Trophoblast cell (in vitro differentiated cells and primary cell): ENCODE data around the gene KCP.

Experiments
- DNase-seq, 2 donors: peaks; one replicate each; pipeline ENCODE4 v3.0.0-alpha.2; 2016
- H2AFZ ChIP-seq: 2 replicates; pipeline ENCODE4 v1.6.1; 2013; ENCODE audit warnings: low read length, moderate library complexity, mild to moderate bottlenecking; ENCODE audit not compliant: insufficient read depth, poor library complexity
- H2AK5ac ChIP-seq: 2 replicates; pipeline ENCODE4 v1.6.1; 2013; ENCODE audit warnings: mild to moderate bottlenecking, low read length
- H2BK120ac ChIP-seq: 2 replicates; pipeline ENCODE4 v1.6.1; 2013; ENCODE audit warnings: low read length, mild to moderate bottlenecking, moderate library complexity; ENCODE audit not compliant: insufficient read depth, poor library complexity
- H2BK12ac ChIP-seq: 2 replicates; pipeline ENCODE4 v1.6.1; 2013; ENCODE audit warnings: mild to moderate bottlenecking, low read length, moderate library complexity
- H2BK5ac ChIP-seq: 2 replicates; pipeline ENCODE4 v1.6.1; 2013; ENCODE audit warnings: low read length, low read depth, moderate library complexity, mild to moderate bottlenecking; ENCODE audit not compliant: poor library complexity
- H3K14ac ChIP-seq: 2 replicates; pipeline ENCODE4 v1.6.1; 2013; ENCODE audit warnings: mild to moderate bottlenecking, low read length
- H3K18ac ChIP-seq: 2 replicates; pipeline ENCODE4 v1.6.1; 2013; ENCODE audit warnings: mild to moderate bottlenecking, low read length
- H3K23ac ChIP-seq: 2 replicates; pipeline ENCODE4 v1.6.1; 2013; ENCODE audit warnings: low read length
- H3K27ac ChIP-seq: 2 replicates; pipeline ENCODE4 v1.5.1; 2013; ENCODE audit warnings: low read depth, mild to moderate bottlenecking, inconsistent platforms, low read length, moderate library complexity
- H3K27me3 ChIP-seq: 2 replicates; pipeline ENCODE4 v1.6.1; 2013; ENCODE audit warnings: inconsistent platforms, mild to moderate bottlenecking, low read length, moderate library complexity; ENCODE audit not compliant: insufficient read depth
- H3K36me3 ChIP-seq, 2 experiments: 1 replicate in 1 of 2; 2 replicates in 1 of 2; pipeline ENCODE4 v1.6.1; 2013; ENCODE audit warnings: low read length in 2 of 2, mild to moderate bottlenecking in 2 of 2, moderate library complexity in 1 of 2; ENCODE audit not compliant: insufficient read depth in 2 of 2, control insufficient read depth in 1 of 2
- H3K4ac ChIP-seq: 2 replicates; pipeline ENCODE4 v1.6.1; 2013; ENCODE audit warnings: low read depth, mild to moderate bottlenecking, low read length, moderate library complexity
- H3K4me1 ChIP-seq, 2 experiments: 1 replicate in 1 of 2; 2 replicates in 1 of 2; pipeline ENCODE4 v1.6.1; 2013; ENCODE audit warnings: low read length in 2 of 2, mild to moderate bottlenecking in 2 of 2, moderate library complexity in 1 of 2; ENCODE audit not compliant: insufficient read depth in 2 of 2, control insufficient read depth in 1 of 2
- H3K4me2 ChIP-seq: 2 replicates; pipeline ENCODE4 v1.6.1; 2013; ENCODE audit warnings: inconsistent platforms, mild to moderate bottlenecking, low read length, moderate library complexity
- H3K4me3 ChIP-seq: 2 replicates; pipeline ENCODE4 v1.5.1; 2013; ENCODE audit warnings: mild to moderate bottlenecking, low read depth, low read length, inconsistent platforms
- H3K79me1 ChIP-seq: one replicate; pipeline ENCODE4 v1.6.1; 2013; ENCODE audit warnings: low read length
- H3K79me2 ChIP-seq: 2 replicates; pipeline ENCODE4 v1.6.1; 2013; ENCODE audit warnings: low read length, mild to moderate bottlenecking; ENCODE audit not compliant: control insufficient read depth, insufficient read depth, poor library complexity
- H3K9ac ChIP-seq: 2 replicates; pipeline ENCODE4 v1.6.1; 2013; ENCODE audit warnings: mild to moderate bottlenecking, low read length
- H3K9me3 ChIP-seq: 2 replicates; pipeline ENCODE4 v1.6.1; 2013; ENCODE audit warnings: low read depth, mild to moderate bottlenecking, control low read depth, inconsistent platforms, low read length; ENCODE audit not compliant: insufficient read depth
- H4K12ac ChIP-seq: 2 replicates; pipeline ENCODE4 v1.6.1; 2013; ENCODE audit warnings: low read depth, mild to moderate bottlenecking, low read length, moderate library complexity
- H4K8ac ChIP-seq: 2 replicates; pipeline ENCODE4 v1.6.1; 2013; ENCODE audit warnings: low read depth, mild to moderate bottlenecking, low read length, moderate library complexity
- H4K91ac ChIP-seq: one replicate; pipeline ENCODE4 v1.6.1; 2013; ENCODE audit warnings: low read depth, mild to moderate bottlenecking, low read length, moderate library complexity
- WGBS: extraction: QIAGEN DNeasy Blood & Tissue Kit; methylation state at CpG from one replicate; pipeline ENCODE4 v1.1.7; 2013; ENCODE audit warnings: missing lambda C conversion rate; ENCODE audit not compliant: insufficient read length, insufficient coverage; ENCODE audit errors: extremely low coverage; 5-methylcytosine and 5-hydroxymethylcytosine counted together

Gene KCP

GRCh38 chr7:128889121-128889520 is 21.4 kb downstream of the KCP start:
- no CpG with 5 or more reads among the region's 8 CpGs for WGBS
- Histone ChIP-seq H3K14ac (no peak overlapping the region), H3K27ac (no peak overlapping the region), H3K18ac (no peak overlapping the region), H3K4ac (no peak overlapping the region), H3K9ac (no peak overlapping the region), H3K79me1 (no peaks in the 10 kb centered on the region), H2AFZ (no peak overlapping the region), H3K4me2 (no peak overlapping the region), H4K8ac (no peak overlapping the region), H2BK12ac (no peak overlapping the region), H3K36me3 (no peaks in the 10 kb centered on the region), H4K91ac (no peak overlapping the region), H3K4me3 (no peak overlapping the region), H2BK120ac (no peak overlapping the region), H3K4me1 (peaks cover 10 to 14% of the 10 kb centered on the region in 2 experiments), H2AK5ac (no peak overlapping the region), H3K27me3 (peaks cover 10% of the 10 kb centered on the region), H3K9me3 (peaks cover 24% of the 10 kb centered on the region), H4K12ac (no peak overlapping the region), H3K79me2 (no peaks in the 10 kb centered on the region), H3K23ac (no peak overlapping the region), H2BK5ac (no peak overlapping the region)
- DNase-seq, result peak; percentile 81 to 84

- DNase-seq, result no peak
- Histone ChIP-seq H2AK5ac (no peak overlapping the region), H3K27me3 (peaks cover 10% of the 10 kb centered on the region), H3K36me3 (no peaks in the 10 kb centered on the region), H4K8ac (no peak overlapping the region), H3K18ac (no peak overlapping the region), H3K4ac (no peak overlapping the region), H3K4me1 (peaks cover 10 to 14% of the 10 kb centered on the region in 2 experiments), H2AFZ (no peak overlapping the region), H3K4me3 (no peak overlapping the region), H3K4me2 (no peak overlapping the region), H3K9ac (no peak overlapping the region), H4K12ac (no peak overlapping the region), H3K79me1 (no peaks in the 10 kb centered on the region), H2BK5ac (no peak overlapping the region), H3K23ac (no peak overlapping the region), H3K79me2 (no peaks in the 10 kb centered on the region), H2BK12ac (no peak overlapping the region), H3K14ac (no peak overlapping the region), H4K91ac (no peak overlapping the region), H2BK120ac (no peak overlapping the region), H3K9me3 (peaks cover 24% of the 10 kb centered on the region), H3K27ac (no peak overlapping the region)
- no CpG with 5 or more reads among the region's 11 CpGs for WGBS
Observed at GRCh38 chr7:128888756-128889095, 21.8 kb downstream of the KCP start.

DNA sequence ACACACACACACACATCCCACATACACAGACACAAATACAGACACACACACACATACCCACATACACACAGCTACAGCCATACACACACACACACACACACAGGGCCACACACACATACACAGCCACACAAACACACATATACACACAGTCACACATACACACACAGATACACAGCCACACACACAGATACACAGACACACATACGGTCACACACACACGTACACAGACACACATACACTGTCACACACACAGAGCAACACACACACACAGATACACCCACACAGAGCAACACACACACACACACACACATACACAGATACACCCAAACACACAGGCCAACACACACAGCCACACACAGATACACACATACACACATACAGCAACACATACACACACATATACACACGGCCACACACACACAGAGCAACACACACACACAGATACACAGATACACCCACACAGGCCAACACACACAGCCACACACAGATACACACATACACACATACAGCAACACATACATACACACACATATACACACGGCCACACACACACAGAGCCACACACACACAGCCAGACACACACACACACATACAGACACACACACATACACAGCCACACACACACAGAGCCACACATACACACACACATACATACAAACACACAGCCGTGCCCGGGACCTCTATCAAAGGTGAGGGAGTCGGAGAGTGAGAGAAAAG is 22.3 kb downstream of the KCP start:
- Histone ChIP-seq H3K4ac (no peak overlapping the region), H3K4me3 (peak overlapping the region; percentile 40), H3K4me2 (no peak overlapping the region), H3K14ac (no peak overlapping the region), H3K9ac (no peak overlapping the region), H3K79me2 (no peaks in the 10 kb centered on the region), H2BK12ac (no peak overlapping the region), H3K36me3 (no peaks in the 10 kb centered on the region), H2BK5ac (no peak overlapping the region), H4K8ac (no peak overlapping the region), H3K23ac (no peak overlapping the region), H3K18ac (no peak overlapping the region), H2AFZ (no peak overlapping the region), H3K27me3 (peaks cover 10% of the 10 kb centered on the region), H3K9me3 (peaks cover 24% of the 10 kb centered on the region), H4K12ac (no peak overlapping the region), H3K4me1 (peaks cover 10 to 14% of the 10 kb centered on the region in 2 experiments), H2BK120ac (no peak overlapping the region), H2AK5ac (no peak overlapping the region), H3K27ac (no peak overlapping the region), H4K91ac (no peak overlapping the region), H3K79me1 (no peaks in the 10 kb centered on the region)
- no peak for DNase-seq
- no CpG with 5 or more reads among the region's 7 CpGs for WGBS

DNA sequence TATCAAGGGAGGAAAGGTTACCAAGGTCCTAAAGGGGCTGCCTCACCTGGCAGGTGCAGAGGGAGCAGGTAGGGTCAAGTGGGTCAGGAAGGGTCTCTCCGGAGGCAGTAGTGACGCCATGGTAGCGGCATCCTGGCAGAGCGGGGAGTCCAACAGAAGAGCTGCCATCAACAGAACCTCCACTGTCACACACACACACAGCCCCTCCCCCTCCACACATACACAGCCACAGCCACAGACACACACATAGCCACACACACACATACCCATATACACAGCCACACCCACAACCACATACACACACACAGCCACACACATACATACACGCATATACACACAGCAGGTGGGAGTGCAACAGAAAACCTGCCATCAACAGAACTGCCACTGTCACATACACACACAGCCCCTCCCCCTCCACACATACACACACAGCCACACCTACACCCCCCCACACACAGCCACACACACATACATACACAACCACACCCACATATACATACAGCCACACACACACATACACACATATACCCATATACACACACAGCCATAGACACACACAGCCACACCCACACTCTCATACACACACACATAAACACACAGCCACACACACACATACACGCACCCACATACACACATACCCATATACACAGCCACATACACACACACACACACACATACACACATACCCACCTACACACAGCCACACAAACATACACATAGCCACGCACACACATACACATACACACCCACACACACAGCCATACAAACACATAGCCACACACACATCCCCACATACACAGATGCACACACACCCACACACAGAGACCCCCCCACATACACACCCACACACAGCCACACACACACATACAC is 23.1 kb downstream of the KCP start:
- Histone ChIP-seq H3K27ac (no peak overlapping the region), H4K8ac (no peak overlapping the region), H2BK120ac (no peak overlapping the region), H2BK5ac (no peak overlapping the region), H4K91ac (no peak overlapping the region), H2BK12ac (no peak overlapping the region), H4K12ac (no peak overlapping the region), H3K23ac (no peak overlapping the region), H3K4me1 (peaks cover 10 to 14% of the 10 kb centered on the region in 2 experiments), H3K9me3 (peaks cover 22% of the 10 kb centered on the region), H3K14ac (no peak overlapping the region), H2AFZ (no peak overlapping the region), H3K18ac (no peak overlapping the region), H3K36me3 (no peaks in the 10 kb centered on the region), H3K27me3 (peaks cover 10% of the 10 kb centered on the region), H2AK5ac (no peak overlapping the region), H3K9ac (no peak overlapping the region), H3K79me1 (no peaks in the 10 kb centered on the region), H3K4me3 (peak overlapping the region; percentile 40), H3K79me2 (no peaks in the 10 kb centered on the region), H3K4ac (no peak overlapping the region), H3K4me2 (no peak overlapping the region)
- no CpG with 5 or more reads among the region's 7 CpGs for WGBS
- DNase-seq, result no peak
